HL-60/S4 treated with retinoic acid at 250 ng/mL for 4 days and 3 days (cell line): ENCODE measurements around the gene ALPK3.

ENCODE experiments used
- in situ Hi-C: fragments of 300-500 bp; cut with MboI; formaldehyde crosslinking; loops from 2 replicates; pipeline ENCODE4 v1.7.0; 2022; ENCODE audit warnings: low sequenced_read_pairs

ALPK3 gene

GRCh38 chr15:84797212-84797611, 19.9 kb upstream of the ALPK3 start:
- in situ Hi-C loops: no loop called here

GRCh38 chr15:84797801-84798200, 19.4 kb upstream of the ALPK3 start:
- in situ Hi-C loops: no loop called here

GRCh38 chr15:84798436-84798946, 18.7 kb upstream of the ALPK3 start:
- in situ Hi-C loops: no loop called here

DNA sequence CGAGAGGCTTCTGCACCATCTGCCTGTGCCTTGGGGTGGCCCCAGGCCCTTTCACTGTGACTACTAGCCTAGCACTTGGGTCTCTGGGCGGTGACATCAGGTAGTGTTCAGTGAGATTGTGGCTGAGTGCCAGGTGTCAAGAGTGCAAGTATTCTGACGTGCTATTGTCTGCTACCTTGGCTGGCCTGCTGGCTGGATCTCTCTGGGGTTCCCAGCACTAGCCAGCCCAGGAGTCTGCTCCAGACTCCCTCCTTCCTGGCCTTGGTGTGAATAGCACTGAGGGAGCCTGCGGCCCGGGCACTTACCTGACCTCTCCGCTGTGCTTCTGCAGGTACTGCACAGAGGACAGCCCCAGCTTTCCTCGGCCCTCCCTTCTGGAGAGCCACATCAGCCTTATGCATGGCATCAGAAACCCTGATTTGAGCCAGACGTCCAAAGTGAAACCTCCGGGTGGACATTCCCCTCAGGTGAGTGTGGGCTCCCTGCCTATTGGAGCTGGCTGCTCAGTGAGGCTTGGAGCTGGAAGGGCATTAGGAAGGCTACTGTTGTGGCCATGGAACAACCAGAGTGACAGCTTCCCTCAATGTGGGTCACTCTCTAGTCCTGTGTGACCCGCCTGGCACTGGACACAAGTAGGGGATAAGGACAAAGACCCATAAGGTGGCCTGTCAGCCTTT, 17.5 kb upstream of the ALPK3 start:
- in situ Hi-C loops: no loop called here

DNA sequence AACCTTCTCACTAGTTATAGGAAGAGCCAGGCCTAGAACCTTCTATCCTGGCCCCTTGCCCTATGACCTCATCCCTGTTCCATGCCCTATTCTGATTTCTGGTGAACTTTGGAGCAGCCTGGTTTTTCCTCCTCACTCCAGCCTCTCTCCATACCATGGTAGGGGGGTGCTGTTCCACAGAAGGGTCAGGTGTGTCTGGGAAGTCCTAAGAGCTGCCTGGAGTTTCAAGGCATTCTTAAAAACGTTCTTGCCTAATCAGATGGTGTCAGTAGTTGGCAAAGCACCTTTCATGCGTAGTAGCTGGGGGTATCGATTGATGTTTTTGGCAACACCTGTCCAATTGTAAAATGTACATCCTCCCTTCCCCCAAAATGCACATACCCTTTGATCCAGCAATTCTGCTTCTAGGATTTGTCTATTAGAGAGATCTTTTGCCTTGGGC, 16.8 kb upstream of the ALPK3 start:
- in situ Hi-C loops: no loop called here

- in situ Hi-C loops: no loop called here
Observed at GRCh38 chr15:84804005-84804900, 12.9 kb upstream of the ALPK3 start.

GRCh38 chr15:84805221-84805620, 11.9 kb upstream of the ALPK3 start:
- in situ Hi-C loops: no loop called here

GRCh38 chr15:84807228-84807627, 9.9 kb upstream of the ALPK3 start:
- in situ Hi-C loops: no loop called here

DNA sequence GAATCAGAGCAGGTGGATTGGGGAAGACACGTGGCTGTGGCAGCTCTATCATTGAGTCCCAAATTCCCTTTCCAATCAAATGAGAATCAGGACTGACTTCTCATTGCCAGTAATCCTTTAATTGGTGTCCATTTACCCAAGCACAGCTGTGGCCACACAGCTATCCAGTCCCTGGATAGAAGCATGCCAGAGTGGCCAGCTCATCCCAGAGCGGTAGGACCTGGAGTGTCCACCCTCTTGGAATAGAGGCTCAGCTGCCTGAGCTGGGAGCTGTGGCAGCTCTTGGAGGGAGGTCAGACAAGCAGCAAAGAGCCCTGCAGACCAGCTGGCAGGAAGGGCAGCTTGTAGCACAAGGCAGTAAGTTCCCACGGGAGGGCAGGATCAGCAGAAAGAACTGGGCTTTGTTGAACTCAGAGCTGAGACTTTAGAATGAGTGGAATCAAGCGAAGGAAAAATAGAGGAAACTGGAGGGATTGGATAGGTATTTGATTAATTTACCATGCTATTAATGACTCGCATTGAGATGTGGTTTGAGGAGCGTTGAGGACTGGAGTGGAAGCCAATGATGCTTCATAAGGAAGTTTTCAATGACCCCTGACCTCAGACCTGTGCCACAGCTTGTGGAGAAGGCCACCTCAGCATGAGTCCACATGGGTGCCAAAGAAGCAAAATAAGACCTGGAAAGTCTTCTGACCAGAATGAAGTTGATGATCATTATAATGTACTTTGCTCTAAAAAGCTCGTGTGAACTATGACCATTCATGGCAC, 6.9 kb upstream of the ALPK3 start:
- in situ Hi-C loops: no loop called here

DNA sequence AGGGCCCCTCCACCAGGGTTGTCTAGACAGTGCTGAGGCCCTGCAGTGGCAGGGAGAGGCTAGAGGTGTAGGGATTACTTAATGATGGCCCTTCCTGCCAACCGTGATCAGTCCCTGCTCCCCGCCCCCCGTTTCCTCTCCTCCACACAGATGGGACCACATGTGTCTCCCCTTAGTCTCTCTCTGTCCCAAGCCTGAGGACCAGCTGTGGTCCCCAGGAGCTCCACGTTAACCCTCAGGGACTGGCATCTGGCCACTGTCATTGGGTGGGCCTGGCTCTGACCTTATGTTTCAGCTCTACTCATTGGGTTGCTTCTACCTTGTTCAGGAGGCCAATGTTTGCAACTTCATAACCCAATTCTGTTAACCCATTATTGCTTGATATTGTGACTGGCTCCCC, 6.0 kb upstream of the ALPK3 start:
- in situ Hi-C loops: no loop called here

GRCh38 chr15:84811828-84812227, 5.3 kb upstream of the ALPK3 start:
- in situ Hi-C loops: no loop called here

DNA sequence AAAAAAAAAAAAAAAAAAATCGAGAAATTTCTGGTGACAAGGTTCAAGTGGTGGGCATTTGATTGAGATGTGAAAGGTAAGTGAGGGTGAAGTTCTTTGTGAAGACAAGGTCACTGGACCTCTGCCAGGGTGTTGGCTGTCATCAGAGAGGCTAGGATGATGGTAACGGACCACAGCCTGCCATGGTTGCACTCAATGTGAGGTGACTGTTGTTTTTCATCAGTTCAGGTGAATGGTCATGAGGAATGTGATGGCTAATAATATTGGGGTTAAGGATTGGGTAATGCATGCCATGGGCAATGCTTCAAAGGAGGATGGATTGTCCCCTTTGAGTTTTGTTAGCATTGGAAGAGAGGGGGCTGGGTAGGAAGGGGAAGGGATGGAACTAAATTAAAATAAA, 4.3 kb upstream of the ALPK3 start:
- in situ Hi-C loops: no loop called here

GRCh38 chr15:84813435-84813834, 3.7 kb upstream of the ALPK3 start:
- in situ Hi-C loops: no loop called here

DNA sequence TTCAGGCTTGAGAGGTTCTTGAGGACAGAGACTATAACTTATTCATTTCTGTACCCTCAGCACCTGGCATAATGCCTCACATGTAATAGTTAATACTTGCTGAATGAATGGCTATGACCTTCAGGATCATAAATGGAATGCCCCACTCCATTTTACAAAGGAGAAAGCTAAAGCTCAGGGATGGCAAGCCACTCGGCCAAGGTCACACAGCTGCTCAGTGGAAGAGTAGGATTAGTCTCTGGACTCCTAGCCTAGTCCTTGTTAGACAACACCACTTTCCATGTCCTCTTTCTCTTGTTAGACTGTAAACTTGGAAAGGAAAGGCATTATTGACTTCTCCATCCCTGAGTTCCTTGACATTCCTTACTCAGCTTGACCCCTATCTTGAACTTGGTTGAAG, 3.2 kb upstream of the ALPK3 start:
- in situ Hi-C loops: no loop called here

DNA sequence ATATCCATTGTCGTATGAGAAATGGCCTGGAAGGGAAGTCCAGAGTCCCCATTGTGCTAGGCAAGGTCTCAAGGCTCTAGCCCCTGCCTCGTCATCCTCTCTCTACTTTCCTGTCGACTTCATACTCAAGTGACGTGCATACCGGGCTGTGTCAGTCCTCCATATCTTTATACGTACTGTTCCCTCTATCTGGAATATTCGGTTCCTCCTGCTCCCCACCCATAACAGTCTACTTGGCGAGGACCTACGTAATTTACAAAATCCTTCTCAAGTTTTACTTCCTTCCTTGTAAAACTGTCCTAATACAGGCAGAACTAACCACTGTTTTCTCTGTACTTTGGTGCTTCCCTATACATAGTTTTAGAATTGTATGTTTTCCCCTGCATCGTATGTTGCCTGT, 2.2 kb upstream of the ALPK3 start:
- in situ Hi-C loops: no loop called here

- in situ Hi-C loops: no loop called here
Observed at GRCh38 chr15:84817466-84818081, 418 bp downstream of the ALPK3 start.

DNA sequence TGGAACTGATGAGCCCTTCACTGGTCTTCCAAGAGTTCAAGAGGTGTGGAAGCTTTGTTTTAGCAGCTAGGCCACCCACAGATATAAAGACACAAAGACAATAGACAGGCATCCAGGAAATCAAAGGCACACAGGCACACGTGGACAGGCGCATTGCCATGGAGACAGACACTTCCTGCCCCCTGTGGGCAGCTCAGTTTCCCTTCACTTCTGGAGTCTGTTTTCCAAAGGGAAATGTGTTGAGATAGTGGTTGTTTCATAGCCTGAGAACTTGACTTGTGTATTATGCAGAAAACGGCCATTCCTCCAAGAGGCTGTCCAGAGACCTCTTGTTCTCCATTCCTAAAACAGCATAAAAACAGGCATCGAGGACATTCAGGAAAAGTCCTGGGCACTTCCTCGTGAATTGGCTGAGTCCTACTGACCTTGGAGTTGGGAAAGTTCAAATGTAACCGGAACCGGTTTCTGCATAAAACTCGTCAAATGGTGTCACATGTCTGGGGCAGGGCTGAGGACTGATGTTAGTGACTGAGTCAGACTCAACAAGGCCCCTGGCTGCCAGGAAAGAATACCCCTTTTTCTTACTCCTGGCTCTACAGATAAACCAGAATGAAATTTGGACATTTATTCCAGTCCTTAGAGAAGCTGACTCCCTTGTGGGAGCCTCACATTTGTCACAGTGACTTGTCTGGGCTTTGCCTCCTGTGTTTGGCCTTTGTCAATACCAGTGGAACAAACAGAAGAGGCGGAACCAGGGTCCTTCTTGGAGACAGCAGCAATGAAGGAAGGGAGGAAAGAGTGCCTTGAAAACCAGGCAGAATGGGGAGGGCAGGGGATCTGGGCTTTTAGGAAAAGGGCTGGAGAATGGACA, 1.3 kb downstream of the ALPK3 start:
- in situ Hi-C loops: no loop called here

- in situ Hi-C loops: no loop called here
Observed at GRCh38 chr15:84819291-84819768, 2.2 kb downstream of the ALPK3 start.

DNA sequence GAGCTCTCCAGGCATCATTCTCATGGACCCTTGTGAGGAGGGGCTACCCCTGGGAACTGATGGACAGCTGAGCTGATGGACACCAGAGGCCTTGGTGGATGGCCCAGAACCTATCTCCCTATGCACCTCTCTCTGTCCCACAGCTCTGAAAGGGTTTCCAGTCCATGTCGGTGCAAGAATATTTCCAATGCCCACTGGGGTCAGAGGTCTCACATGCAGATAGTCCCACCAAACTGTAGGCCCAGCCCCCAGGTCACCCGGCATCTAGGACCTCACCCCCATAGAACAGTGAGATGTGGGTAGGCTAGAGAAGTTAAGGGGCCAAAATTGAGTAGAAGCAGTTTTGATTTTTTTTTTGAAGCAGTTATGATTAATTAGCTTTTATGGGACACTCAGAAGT, 2.6 kb downstream of the ALPK3 start:
- in situ Hi-C loops: no loop called here

DNA sequence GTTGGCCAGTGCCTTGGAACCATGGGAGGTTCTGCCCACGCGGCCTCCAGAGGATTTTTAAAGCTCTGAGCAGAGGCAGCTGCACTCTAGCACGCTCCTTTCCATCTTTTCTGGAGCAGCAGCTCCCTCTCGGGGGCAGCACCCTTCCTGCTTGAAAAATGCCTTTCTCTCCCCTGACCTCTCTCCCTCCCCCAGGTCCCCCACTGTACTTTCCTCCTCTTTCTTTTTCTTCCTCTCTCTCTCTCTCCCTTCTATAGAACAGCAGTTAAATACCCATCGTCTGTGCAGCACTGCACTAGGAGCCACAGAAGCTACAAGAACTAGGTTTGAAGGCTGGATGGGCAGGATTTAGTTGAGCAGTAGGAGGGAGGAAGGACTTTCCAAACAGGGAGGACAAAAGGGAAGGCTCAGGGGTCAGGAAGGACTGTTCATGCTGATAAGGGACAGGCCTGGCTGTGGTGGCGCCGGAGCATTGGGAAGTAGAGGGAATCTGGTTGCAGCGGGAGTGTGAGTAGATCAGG, 4.4 kb downstream of the ALPK3 start:
- in situ Hi-C loops: no loop called here
